ENCODE data around the gene ELAC2.

DNA sequence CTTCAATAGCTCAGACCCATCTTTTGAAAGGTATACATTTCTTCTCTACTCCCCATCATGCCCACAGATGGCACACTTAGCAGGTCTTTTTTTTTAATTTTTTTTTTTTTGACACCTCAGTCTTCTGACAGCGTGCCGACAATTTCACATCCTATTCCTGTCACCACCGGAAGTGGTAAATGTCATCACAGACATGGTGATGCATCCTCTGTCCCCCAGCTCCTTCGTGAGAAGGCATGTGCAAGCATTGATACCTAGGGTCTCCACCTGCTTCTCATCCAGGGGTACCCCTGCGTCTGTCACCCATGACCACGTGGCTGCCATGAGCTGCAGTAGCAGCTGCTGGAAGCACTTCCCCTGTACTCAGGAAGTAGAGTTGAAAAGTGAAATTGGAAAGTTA is 35.6 kb downstream of the ELAC2 start:
- TF ChIP-seq, protein P1, sequence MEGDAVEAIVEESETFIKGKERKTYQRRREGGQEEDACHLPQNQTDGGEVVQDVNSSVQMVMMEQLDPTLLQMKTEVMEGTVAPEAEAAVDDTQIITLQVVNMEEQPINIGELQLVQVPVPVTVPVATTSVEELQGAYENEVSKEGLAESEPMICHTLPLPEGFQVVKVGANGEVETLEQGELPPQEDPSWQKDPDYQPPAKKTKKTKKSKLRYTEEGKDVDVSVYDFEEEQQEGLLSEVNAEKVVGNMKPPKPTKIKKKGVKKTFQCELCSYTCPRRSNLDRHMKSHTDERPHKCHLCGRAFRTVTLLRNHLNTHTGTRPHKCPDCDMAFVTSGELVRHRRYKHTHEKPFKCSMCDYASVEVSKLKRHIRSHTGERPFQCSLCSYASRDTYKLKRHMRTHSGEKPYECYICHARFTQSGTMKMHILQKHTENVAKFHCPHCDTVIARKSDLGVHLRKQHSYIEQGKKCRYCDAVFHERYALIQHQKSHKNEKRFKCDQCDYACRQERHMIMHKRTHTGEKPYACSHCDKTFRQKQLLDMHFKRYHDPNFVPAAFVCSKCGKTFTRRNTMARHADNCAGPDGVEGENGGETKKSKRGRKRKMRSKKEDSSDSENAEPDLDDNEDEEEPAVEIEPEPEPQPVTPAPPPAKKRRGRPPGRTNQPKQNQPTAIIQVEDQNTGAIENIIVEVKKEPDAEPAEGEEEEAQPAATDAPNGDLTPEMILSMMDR (IDR thresholded peaks at IDR 0.05): no peak
- TF ChIP-seq EP300 (IDR thresholded peaks at IDR 0.05): no peak
- no peak for TF ChIP-seq POLR2A (IDR thresholded peaks at IDR 0.05)
